Measurements from ENCODE around the gene ZBTB5. TPM values are rescaled to one million over a fixed set of nuclear protein-coding genes. Genes with fewer than 3 reads are reported as not detected.

The ZBTB5 gene
- total RNA-seq, 1 donor from 2014 or later: 10.1 TPM

DNA sequence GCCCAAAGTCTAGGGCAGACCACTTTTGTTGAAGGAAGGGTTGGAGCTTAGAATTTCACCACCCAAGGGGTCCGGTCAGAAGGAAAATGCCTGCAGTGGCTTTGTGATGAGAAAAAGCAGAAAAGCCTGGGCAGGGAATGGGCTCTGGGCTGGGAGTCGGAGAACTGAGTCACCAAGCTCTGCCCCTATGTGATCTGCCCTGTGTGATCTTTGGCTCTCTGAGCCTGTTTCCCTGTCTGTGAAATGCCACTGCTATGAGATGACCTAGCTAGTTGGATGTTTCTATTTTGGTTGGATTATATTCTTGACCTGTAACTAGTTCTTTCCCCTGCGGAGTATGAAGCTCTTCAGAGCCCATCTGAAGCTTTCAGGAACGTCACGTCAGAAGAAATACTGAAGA lies 30.3 kb upstream of the ZBTB5 start:
- intact Hi-C loops (cut with DNase I): no loop called here
- Histone ChIP-seq H3K4me3 (no peak overlapping the region), H3K27ac (no peak overlapping the region), H3K36me3 (peaks cover 93% of the 10 kb centered on the region), H3K9me3 (no peaks in the 10 kb centered on the region), H3K4me1 (no peaks in the 10 kb centered on the region), H3K27me3 (no peaks in the 10 kb centered on the region)
- ATAC-seq (no peak), DNase-seq (no peak)
- TF ChIP-seq, protein P1, sequence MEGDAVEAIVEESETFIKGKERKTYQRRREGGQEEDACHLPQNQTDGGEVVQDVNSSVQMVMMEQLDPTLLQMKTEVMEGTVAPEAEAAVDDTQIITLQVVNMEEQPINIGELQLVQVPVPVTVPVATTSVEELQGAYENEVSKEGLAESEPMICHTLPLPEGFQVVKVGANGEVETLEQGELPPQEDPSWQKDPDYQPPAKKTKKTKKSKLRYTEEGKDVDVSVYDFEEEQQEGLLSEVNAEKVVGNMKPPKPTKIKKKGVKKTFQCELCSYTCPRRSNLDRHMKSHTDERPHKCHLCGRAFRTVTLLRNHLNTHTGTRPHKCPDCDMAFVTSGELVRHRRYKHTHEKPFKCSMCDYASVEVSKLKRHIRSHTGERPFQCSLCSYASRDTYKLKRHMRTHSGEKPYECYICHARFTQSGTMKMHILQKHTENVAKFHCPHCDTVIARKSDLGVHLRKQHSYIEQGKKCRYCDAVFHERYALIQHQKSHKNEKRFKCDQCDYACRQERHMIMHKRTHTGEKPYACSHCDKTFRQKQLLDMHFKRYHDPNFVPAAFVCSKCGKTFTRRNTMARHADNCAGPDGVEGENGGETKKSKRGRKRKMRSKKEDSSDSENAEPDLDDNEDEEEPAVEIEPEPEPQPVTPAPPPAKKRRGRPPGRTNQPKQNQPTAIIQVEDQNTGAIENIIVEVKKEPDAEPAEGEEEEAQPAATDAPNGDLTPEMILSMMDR (IDR thresholded peaks at IDR 0.05): no peak

DNA sequence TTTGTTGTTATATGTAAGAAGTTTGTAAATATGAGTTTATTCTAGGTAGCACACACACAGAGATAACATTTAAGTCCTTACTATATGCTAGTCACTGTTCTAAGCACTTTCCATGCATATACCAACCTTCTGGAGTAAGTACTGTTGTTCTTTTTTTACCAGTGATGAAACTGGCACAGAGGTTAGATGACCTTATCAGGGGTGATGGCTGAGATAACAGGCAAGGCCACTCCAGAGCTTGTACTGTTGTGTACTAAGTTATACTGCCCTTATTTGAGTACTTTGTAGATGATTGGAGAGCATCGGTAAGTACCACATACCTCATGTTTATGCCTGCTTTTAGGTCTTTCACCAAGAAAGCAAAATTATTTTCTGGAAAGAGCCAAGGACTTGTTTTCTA lies 26.7 kb upstream of the ZBTB5 start:
- ATAC-seq (no peak), DNase-seq (no peak)
- H3K9me3 ChIP-seq: no peaks in the 10 kb centered on the region
- TF ChIP-seq, protein P1 (IDR thresholded peaks at IDR 0.05): no peak
- H3K27me3 ChIP-seq: no peaks in the 10 kb centered on the region
- H3K36me3 ChIP-seq: peaks cover 78% of the 10 kb centered on the region
- H3K27ac ChIP-seq: no peak overlapping the region
- intact Hi-C loops (cut with DNase I): no loop called here
- no peak overlapping the region for H3K4me3 ChIP-seq
- H3K4me1 ChIP-seq: peaks cover 9% of the 10 kb centered on the region

DNA sequence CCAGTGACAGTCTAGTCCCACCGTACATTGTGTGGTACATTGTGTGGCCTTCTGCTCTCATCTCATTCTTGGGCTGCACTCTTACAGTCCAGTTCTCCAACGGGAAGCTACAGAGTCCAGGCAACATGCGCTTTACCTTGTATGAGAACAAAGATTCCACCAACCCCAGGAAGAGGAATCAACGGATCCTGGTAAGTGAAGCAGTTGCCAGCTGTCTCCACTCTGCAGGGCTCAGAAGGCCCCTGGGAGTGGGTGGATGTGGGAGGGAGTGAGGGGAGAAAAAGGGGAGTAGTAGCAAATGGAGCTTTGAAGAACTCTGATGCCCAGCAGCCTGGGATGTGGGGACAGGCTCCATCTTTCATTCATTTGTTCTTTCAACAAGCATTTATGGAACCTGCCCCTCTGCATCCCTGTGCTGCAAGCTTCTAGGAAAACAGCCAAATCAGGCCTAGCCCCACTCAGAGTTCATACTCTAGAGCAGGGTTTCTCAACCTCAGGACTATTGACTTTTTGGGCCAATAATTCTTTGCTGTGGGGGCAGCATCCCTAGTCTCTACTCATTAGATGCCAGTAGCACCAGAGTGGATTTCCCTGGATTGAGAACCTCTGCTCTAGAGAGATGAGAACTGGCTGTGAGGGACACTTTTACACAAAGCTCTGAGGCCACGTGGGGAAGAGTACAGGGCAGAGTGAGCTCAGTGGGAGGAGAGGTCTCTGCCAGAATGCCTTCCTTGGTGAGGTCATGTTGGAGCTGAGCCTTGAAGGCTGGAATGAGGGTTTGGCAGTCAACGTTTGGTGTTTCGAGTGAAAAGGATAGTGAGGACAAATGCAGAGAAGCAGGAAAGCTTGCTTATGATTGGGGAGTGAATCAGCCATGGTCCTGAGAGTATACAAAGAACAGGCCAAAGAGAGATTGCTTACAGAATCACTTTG lies 21.6 kb upstream of the ZBTB5 start:
- Histone ChIP-seq H3K4me1 (peaks cover 16% of the 10 kb centered on the region), H3K36me3 (peaks cover 30% of the 10 kb centered on the region), H3K4me3 (peak overlapping the region; percentile 68), H3K9me3 (no peaks in the 10 kb centered on the region), H3K27me3 (no peaks in the 10 kb centered on the region), H3K27ac (no peak overlapping the region)
- intact Hi-C loops (cut with DNase I): no loop called here
- DNase-seq: no peak
- TF ChIP-seq, protein P1 (IDR thresholded peaks at IDR 0.05): no peak
- peak; percentile 3 for ATAC-seq

DNA sequence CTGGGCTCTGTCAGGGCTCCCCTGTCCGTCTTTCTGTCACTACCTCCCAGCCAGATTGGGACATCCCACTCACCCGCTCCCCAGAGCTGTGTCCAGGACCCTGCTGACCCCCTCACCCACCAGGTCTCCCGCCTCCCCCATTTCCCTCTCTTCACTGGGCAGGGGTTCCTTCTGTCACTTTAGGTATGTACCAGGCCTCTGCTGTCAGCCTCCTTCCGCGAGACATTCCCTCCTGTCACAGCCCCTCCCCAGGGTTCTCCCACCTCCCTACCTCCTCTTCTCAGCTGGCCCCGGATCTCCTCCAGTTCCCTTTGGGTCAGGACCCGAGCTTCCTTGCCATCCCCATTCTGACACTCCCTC lies 21.0 kb upstream of the ZBTB5 start:
- Histone ChIP-seq H3K9me3 (no peaks in the 10 kb centered on the region), H3K36me3 (peaks cover 24% of the 10 kb centered on the region), H3K27ac (peak overlapping the region; percentile 55), H3K4me3 (peak overlapping the region; percentile 68), H3K4me1 (peaks cover 16% of the 10 kb centered on the region), H3K27me3 (no peaks in the 10 kb centered on the region)
- intact Hi-C loops (cut with DNase I): no loop called here
- ATAC-seq (no peak), DNase-seq (no peak)
- TF ChIP-seq, protein P1 (IDR thresholded peaks at IDR 0.05): no peak

DNA sequence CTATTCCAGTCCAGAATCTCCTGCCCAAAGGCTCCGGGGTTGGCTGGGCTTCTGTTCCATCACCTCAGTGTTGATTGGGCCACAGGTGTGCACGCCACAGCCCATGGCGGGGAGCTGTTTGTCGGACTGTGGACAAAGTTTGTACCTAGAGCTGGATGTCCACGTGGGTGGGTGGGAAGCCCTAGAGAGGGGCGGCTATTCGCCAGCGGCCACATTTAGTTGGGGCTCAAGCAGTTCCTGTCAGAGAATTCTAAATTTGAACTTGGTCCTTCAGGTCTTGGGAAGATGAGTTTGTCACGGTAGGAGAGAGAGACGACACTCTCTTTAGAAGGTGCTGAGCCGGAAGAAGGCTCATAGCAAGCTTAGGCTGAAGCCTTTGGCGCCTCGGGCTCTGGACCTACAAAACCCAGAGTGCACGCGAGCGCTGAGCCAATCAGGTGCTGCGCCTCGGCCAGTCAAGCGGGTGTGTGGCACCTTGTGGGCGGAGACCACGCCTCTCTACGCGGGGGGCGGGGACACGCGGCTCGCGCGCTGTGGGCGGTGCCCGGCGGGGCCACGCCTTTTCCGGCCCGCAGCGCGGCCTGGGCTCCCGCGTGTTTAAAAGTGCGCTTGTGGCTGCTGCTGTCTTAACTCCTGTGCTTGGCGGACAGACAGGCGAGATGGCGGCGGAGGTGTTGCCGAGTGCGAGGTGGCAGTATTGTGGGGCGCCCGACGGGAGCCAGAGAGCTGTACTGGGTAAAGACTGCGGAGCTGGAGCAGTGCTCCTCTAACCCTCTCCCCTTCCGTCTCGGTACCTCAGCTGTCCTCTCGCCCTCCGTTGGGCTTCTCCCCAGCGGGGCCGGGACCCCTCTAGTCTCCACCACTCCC lies 20.4 kb upstream of the ZBTB5 start, which contains the start of gene POLR1E:
TSS of gene POLR1E (plus strand) at position 560 of the 867 bp plus-strand sequence. CDS start at position 660, 100 bp downstream.
- peak; percentile 100 for ATAC-seq

More for the DNA sequence above, 20.4 kb upstream of the ZBTB5 start, which contains the start of gene POLR1E:
- H3K27me3 ChIP-seq: peaks cover 2% of the 10 kb centered on the region
- TF ChIP-seq, protein P1 (IDR thresholded peaks at IDR 0.05): no peak
- peak within 1 kb of the TSS; percentile 55 for H3K27ac ChIP-seq
- DNase-seq: peak; percentile 98
- no peaks in the 10 kb centered on the region for H3K9me3 ChIP-seq
- peaks cover 18% of the 10 kb centered on the region for H3K36me3 ChIP-seq
- peaks cover 16% of the 10 kb centered on the region for H3K4me1 ChIP-seq
- intact Hi-C loops (cut with DNase I): no loop called here
- peak within 1 kb of the TSS; percentile 68 for H3K4me3 ChIP-seq

Measured in upper lobe of right lung (tissue), 1 donor.